ENCODE data around the gene ITPR1.
A peak's percentile ranks its signal among the peaks of the same experiment; 100 is the strongest.

ITPR1 gene

GRCh38 chr3:4718179-4718736 lies 225.1 kb downstream of the ITPR1 start:
- no peak overlapping the region for H3K9ac ChIP-seq (ENCODE audit: low read length)
- no peaks in the 10 kb centered on the region for H3K9me3 ChIP-seq (ENCODE audit: low read length)
- H3K4me3 ChIP-seq (ENCODE audit: low read depth, low read length, poor library complexity, severe bottlenecking): no peak overlapping the region
- no peaks in the 10 kb centered on the region for H4K20me1 ChIP-seq (ENCODE audit: insufficient read depth, low read length)
- H3K27me3 ChIP-seq (ENCODE audit: insufficient read depth, low read length): no peaks in the 10 kb centered on the region
- no peaks in the 10 kb centered on the region for H3K9me2 ChIP-seq (ENCODE audit: low read depth, low read length)
- H3K27ac ChIP-seq (ENCODE audit: low read depth, low read length, poor library complexity, severe bottlenecking): no peak overlapping the region
- no peaks in the 10 kb centered on the region for H3K79me2 ChIP-seq (ENCODE audit: insufficient read depth, low read length)
- no peaks in the 10 kb centered on the region for H3K36me3 ChIP-seq (ENCODE audit: insufficient read depth, low read length)
- no peaks in the 10 kb centered on the region for H3K4me1 ChIP-seq (ENCODE audit: insufficient read depth, low read length, severe bottlenecking)
- TF ChIP-seq, protein P1, sequence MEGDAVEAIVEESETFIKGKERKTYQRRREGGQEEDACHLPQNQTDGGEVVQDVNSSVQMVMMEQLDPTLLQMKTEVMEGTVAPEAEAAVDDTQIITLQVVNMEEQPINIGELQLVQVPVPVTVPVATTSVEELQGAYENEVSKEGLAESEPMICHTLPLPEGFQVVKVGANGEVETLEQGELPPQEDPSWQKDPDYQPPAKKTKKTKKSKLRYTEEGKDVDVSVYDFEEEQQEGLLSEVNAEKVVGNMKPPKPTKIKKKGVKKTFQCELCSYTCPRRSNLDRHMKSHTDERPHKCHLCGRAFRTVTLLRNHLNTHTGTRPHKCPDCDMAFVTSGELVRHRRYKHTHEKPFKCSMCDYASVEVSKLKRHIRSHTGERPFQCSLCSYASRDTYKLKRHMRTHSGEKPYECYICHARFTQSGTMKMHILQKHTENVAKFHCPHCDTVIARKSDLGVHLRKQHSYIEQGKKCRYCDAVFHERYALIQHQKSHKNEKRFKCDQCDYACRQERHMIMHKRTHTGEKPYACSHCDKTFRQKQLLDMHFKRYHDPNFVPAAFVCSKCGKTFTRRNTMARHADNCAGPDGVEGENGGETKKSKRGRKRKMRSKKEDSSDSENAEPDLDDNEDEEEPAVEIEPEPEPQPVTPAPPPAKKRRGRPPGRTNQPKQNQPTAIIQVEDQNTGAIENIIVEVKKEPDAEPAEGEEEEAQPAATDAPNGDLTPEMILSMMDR (IDR thresholded peaks at IDR 0.05; ENCODE audit: low read length): no peak
- TF ChIP-seq EZH2 (IDR thresholded peaks at IDR 0.05; ENCODE audit: borderline replicate concordance, low read length): no peak
- no peak overlapping the region for H3K4me2 ChIP-seq (ENCODE audit: low read length)
- no peaks in the 10 kb centered on the region for H3F3A ChIP-seq (ENCODE audit: insufficient read depth, low read length)
- H2AFZ ChIP-seq (ENCODE audit: low read length): no peak overlapping the region

- Histone ChIP-seq H3K4me3 (ENCODE audit: low read depth, low read length, poor library complexity, severe bottlenecking) (no peak overlapping the region), H3K4me1 (ENCODE audit: insufficient read depth, low read length, severe bottlenecking) (no peaks in the 10 kb centered on the region), H3K9ac (ENCODE audit: low read length) (no peak overlapping the region), H3K27me3 (ENCODE audit: insufficient read depth, low read length) (no peaks in the 10 kb centered on the region), H3K27ac (ENCODE audit: low read depth, low read length, poor library complexity, severe bottlenecking) (no peak overlapping the region), H3K36me3 (ENCODE audit: insufficient read depth, low read length) (no peaks in the 10 kb centered on the region), H4K20me1 (ENCODE audit: insufficient read depth, low read length) (no peaks in the 10 kb centered on the region), H3K4me2 (ENCODE audit: low read length) (no peak overlapping the region), H3K9me2 (ENCODE audit: low read depth, low read length) (no peaks in the 10 kb centered on the region), H2AFZ (ENCODE audit: low read length) (no peak overlapping the region), H3K79me2 (ENCODE audit: insufficient read depth, low read length) (no peaks in the 10 kb centered on the region), H3K9me3 (ENCODE audit: low read length) (no peaks in the 10 kb centered on the region), H3F3A (ENCODE audit: insufficient read depth, low read length) (no peaks in the 10 kb centered on the region)
- TF ChIP-seq EZH2 (IDR thresholded peaks at IDR 0.05; ENCODE audit: borderline replicate concordance, low read length): no peak
- TF ChIP-seq, protein P1 (IDR thresholded peaks at IDR 0.05; ENCODE audit: low read length): no peak
Measured at GRCh38 chr3:4719046-4719501, 225.9 kb downstream of the ITPR1 start.

- H3K9me2 ChIP-seq (ENCODE audit: low read depth, low read length): no peaks in the 10 kb centered on the region
- no peaks in the 10 kb centered on the region for H4K20me1 ChIP-seq (ENCODE audit: insufficient read depth, low read length)
- no peak overlapping the region for H3K27ac ChIP-seq (ENCODE audit: low read depth, low read length, poor library complexity, severe bottlenecking)
- no peaks in the 10 kb centered on the region for H3K36me3 ChIP-seq (ENCODE audit: insufficient read depth, low read length)
- no peak overlapping the region for H2AFZ ChIP-seq (ENCODE audit: low read length)
- H3K79me2 ChIP-seq (ENCODE audit: insufficient read depth, low read length): no peaks in the 10 kb centered on the region
- H3K27me3 ChIP-seq (ENCODE audit: insufficient read depth, low read length): no peaks in the 10 kb centered on the region
- no peaks in the 10 kb centered on the region for H3K4me1 ChIP-seq (ENCODE audit: insufficient read depth, low read length, severe bottlenecking)
- no peaks in the 10 kb centered on the region for H3F3A ChIP-seq (ENCODE audit: insufficient read depth, low read length)
- no peak overlapping the region for H3K9ac ChIP-seq (ENCODE audit: low read length)
- TF ChIP-seq, protein P1 (IDR thresholded peaks at IDR 0.05; ENCODE audit: low read length): peak; percentile 42; the same call in 1 of the 2 replicates
- no peak for TF ChIP-seq EZH2 (IDR thresholded peaks at IDR 0.05; ENCODE audit: borderline replicate concordance, low read length)
- no peaks in the 10 kb centered on the region for H3K9me3 ChIP-seq (ENCODE audit: low read length)
- no peak overlapping the region for H3K4me2 ChIP-seq (ENCODE audit: low read length)
- no peak overlapping the region for H3K4me3 ChIP-seq (ENCODE audit: low read depth, low read length, poor library complexity, severe bottlenecking)
Measured at GRCh38 chr3:4720316-4721075, 227.3 kb downstream of the ITPR1 start.
